Stimulated activated CD4-positive, alpha-beta T cell treated with anti-CD3 and anti-CD28 coated beads, TNF-alpha, amount 100 ng/mL, for 24 hours (primary cell): ENCODE data around the gene LEP.
"Not testable (repeated sequence)": the region's sequence is repeated elsewhere in the genome, so short reads cannot be mapped to it uniquely, and the experiment has no call there.

Experiments
- DNase-seq, 3 experiments: peaks; one replicate each; pipeline ENCODE4 v3.0.0-alpha.2; 2020; ENCODE audit warnings: low read depth in 3 of 3

The LEP gene

GRCh38 chr7:128271942-128272481, 30.9 kb downstream of the LEP start:
- DNase-seq = no peak

DNA sequence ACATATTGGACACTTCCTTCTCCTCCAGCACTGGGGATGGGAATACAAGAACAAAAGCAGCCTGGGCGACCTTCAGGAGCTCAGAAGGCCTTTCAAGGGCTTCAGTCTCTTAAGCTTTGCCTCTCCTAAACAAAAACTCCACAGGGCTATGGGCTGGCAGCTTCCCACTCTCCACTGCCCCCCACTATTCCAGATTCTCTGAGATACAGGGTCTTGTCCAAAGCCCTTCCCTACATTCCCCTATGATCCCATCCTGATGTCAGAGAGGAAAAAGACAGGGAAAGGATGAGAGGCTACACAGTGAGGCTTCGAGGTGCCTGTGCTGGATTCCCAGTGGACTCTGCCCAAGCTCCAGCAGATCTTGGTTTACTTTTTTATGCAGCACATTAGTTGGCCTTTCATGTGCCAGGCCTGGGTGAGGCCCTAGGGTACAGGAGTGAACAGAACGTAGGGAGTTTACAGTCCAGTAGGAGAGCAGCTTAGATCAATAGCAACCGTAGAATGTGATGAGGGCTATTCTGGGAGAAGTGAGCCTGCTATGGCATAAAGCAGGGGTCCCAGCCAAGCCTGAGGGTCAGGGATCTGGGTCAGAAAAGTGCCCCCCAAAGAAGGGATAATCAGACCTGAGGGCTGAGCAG, 33.3 kb downstream of the LEP start:
- no peak for DNase-seq

DNA sequence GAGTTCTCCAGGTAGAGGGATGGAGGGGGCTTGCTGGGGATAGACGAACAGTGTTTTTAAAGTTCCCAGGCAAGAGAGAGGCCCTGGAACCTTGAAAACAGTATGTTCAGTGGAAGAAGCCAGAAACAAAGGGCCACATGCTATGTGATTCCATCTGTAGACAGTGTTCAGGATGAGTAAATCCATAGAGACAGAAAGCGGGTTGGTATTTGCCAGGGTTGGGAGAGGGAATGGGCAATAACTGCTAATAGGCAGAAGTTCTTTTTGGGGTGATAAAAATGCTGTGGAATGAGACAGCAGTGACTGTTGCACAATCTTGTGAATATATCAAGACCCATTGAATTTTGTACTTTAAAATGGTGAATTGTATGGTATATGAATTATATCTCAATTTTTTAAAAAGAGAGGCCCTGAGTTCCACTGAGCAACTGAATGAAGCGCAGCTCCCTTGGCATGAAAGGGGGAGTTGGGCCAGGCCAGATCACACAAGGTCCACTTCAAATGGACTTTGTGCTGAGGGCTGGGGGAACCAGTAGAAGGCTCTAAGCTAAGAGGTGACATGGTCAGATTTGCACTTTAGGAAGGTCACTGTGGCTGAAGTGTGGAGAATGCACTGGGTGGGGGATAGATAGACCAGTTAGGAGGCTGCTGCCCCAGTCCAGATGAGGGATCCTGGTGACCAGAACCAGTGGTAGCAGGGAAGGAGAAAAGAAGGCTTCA, 34.0 kb downstream of the LEP start:
- no peak for DNase-seq

GRCh38 chr7:128275681-128276080, 34.6 kb downstream of the LEP start:
- DNase-seq = no peak

DNA sequence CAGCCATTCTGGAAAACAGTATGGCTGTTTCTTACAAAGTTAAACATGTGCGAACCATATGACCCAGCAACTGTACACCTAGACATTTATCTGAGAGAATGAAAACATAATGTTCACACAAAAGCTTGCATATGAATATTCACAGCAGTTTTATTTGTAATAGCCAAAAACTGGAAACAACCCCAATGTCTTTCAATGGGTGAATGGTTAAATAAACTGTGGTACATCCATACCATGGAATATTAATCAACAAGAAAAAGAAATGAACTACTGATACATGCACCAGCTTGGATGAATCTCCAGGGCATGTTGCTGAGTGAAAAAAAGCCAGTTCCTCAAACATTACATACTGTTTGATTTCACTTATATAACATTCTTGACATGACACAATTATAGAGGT, 37.3 kb downstream of the LEP start:
- DNase-seq = no peak

DNA sequence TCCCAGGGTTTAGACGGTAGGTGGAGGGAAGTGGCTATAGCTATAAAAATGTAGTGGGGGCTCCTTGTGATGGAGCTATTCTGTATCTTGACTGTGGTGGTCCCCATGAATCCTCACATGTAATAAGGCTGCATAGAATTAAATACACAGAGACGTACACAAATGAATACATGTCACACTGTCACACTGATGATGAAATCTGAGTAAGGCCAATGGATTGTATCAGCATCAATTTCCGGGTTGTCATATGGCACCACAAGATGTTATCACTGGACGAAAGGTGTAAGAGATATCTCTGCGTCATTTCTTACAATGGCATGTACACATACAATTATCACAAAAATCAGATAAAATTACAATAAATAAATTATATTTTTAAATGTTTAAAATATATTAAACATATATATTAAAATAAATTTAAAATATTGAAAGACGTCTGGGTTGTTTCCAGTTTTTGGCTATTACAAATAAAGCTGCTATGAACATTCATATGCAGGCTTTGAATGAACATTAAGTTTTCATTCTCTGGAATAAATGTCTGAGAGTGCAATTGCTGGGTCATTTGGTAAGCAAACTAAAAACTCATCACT, 38.1 kb downstream of the LEP start:
- no peak for DNase-seq

GRCh38 chr7:128280451-128280850, 39.4 kb downstream of the LEP start:
- DNase-seq = not testable (repeated sequence)

DNA sequence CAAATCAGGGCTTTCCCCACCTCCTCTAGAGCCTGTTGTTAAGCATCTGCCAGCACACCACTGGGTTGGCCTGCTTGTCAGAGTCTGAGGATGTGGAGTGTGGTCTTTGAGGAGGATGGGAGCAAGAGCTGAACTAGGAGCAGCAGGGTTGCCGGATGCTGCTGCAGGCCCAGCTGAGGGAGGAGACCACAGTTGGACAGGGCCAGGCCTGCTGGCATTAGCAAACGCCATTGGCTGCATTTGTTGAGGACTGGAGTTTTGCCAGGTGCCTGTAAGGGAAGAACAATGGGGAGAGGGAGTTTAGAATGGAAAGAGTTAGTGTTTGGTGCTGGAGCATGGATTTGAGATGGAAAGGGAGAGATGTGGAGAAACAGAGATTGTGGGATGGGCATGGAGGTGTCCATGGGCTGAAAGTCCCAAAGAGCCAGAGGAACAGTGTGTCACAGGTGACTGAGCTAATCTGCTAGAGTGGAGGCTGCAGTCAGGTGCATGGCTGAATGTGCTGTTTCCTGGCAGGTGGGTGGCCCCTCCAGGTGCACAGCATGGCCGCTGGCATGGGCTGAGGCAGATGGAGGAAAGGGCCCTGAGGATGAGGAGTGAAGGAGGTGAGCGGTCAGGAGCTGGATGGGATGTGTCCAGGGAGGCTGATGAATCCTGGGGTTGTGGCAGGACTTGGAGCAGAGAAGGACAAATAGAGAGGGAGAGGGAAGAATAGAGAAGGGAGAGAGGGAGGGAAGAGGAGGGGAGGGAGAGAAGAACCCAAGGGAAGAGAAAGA, 40.7 kb downstream of the LEP start:
- no peak for DNase-seq

DNA sequence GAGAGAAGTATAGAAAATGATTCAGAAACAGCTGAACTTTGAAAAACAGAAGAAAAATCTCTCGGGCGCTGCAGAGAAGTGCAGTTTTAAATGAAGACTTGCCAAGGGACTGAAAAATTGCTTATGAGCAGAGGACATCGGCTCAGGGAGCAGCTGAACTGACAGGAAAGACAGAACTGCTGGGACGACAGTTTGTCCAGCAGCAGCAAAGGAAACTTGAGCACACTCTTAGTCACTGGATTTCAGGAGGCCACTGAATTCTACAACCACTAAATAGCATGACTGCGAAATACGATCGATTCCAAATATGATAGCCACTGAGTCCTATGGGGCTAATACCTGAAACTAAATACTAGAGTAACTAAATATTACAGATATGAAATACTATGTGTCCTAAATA, 43.0 kb downstream of the LEP start:
- DNase-seq = no peak

GRCh38 chr7:128287556-128287955, 46.5 kb downstream of the LEP start:
- DNase-seq = no peak

DNA sequence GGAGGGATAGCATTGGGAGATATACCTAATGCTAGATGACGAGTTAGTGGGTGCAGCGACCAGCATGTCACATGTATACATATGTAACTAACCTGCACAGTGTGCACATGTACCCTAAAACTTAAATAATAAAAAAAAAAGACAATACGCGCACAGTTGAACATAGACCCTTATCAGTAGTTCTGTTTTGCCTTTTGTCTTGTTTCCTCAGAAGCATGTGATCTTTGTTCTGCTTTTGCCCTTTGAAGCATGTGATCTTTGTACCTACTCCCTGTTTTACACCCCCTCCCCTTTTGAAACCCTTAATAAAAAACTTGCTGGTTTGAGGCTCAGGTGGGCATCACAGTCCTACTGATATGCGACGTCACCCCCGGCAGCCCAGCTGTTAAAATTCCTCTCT, 56.9 kb downstream of the LEP start:
- DNase-seq = not testable (repeated sequence)

DNA sequence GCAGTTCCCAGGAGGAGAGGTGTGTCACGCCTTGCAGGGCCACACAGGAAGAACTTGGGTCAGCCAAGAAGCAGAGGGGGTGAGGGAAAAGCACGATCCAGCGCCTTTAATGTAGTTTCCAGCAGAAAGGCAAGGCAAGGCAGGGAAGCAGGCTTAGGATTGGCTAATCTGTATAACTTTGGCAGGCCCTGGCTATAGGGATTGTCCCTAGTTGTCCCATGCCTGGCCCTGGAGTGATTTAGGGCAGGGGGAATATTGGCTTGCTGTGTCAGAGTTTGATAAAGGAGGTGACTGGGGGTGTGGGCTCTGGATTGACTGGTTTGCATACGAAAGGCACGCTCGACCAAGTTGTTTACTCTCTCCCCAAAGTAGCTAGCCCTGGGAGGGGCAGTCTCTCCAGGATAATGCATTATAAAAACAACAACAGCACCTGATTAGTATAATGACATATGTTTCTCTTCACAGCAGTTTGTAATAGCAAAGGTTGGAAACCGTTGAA, 58.1 kb downstream of the LEP start:
- no peak for DNase-seq

DNA sequence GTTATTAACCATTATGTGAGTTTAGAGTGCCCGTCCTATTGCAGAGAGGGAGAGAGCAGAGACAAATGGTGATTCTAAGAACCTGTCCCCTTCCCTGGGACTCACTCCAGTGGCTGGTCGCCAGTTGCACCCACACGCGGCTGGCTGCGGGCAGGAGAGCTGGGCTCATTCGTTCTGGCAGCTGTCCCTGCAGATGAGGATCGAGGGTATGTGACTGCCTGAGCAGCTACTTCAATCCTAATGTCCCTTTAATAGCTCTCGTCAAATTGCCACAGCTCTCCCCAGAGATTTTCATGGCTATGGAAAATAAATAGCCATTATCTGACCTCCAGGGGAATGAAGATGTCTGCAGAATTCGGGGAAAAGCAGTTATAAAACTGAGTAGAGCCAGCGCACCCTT, 61.1 kb downstream of the LEP start:
- no peak for DNase-seq

DNA sequence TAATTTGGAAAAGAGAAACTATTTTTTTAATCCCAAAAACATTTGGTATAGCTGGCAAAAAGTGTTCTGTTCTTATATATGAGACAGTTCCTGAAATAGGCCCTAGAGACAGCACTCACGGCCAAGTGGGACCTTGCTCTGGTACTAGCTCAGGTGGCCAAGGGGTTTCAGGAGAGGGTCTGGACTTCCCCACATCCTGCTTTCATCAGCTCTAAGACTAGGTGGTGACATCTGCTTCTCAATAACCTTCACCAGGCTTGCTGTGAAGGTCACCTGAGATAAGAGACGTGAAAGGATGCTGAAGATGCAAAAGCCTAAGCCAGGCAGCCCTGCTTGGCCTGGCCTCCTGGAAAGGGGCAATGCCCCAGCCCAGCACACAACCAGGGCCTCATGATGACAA, 62.1 kb downstream of the LEP start:
- no peak for DNase-seq

GRCh38 chr7:128303643-128304042, 62.6 kb downstream of the LEP start:
- no peak for DNase-seq

GRCh38 chr7:128304212-128304611, 63.1 kb downstream of the LEP start:
- DNase-seq = no peak

GRCh38 chr7:128307061-128307460, 66.0 kb downstream of the LEP start:
- DNase-seq = no peak
